CD1c-positive myeloid dendritic cell (primary cell): ENCODE data around the gene KRTAP3-3.
A peak's percentile ranks its signal among the peaks of the same experiment; 100 is the strongest.

Experiments used
- DNase-seq: peaks from one replicate; pipeline ENCODE4 v3.0.0-alpha.2; 2016; ENCODE audit errors: extremely low spot score

Gene KRTAP3-3

DNA sequence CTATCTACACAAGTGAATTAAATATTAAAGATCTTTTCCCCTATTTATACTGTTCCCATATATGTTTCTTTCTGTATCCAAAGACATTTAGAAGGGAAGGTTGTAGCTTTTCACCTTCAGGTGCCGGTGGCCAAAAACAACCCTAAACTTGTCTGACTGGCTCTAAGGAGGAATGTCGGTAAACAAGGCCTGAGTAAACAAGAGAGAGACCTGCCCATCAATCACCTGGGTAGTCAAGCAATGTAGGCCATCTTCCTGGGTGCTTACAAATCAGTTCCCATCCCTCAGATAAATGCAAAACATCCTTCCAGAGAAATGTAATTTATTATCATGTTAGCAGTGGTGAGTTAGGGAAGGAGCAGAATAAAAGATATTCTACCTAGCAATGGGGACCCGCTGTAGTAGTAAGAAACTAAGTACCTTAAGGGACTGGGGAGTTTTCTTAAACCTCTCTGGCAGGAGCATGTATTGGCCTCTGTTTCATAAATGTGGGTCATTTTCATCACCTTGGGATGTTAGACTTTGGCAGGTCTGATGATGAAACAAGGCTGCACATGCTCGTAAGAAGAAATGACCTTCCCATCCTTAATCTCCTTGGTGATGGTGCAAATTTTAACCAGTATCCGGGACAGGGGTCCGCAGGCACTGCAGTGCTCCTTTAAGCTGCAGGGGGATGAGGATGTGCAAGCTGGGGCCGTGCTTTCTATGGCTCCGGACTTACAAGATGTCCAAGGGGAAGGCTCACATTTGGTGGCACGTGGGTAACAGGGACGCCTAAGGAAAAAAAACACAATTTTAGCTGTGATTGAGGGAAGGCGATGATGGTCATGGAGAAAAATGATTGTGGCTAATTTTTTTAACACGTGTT lies 35.6 kb downstream of the KRTAP3-3 start:
- no peak for DNase-seq

DNA sequence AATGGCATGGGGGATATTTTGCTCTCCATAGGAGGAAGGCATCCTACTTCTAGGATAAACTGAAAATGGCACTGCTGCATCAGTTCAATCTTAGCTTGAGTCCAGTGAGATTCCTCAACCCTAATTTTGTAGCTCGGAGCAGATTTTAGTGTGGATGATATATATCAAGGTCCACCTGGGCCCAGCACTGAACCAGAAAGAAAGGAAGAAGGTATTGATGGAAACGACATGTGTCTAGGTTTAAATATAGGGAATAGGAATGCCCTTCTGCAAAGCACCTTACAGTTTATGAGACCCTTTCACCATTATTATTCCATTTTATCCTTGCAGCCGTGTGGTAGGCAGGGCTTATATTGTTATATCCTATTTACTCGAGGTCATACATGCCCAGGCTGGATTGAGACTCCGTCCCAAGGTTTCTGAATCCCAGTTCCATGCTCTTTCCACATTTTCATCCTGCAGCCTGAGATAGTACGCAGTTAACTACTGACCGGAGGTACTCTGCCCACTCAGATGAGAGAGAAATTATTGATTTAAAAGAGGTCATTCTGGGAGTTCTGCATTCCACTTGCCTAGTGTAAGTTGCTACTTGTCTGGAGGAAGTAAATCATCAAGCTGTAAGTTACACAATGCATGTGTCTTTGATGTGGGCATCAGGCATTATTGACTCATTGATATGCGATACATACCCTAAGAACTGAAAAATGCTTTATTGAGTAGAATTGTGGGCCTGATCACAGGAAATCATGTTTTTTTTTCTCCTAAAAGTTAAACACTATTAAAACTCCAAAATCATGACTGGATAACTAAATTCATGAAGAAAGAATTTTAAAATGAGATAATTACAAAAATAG lies 37.3 kb downstream of the KRTAP3-3 start:
- peak; percentile 37 for DNase-seq

DNA sequence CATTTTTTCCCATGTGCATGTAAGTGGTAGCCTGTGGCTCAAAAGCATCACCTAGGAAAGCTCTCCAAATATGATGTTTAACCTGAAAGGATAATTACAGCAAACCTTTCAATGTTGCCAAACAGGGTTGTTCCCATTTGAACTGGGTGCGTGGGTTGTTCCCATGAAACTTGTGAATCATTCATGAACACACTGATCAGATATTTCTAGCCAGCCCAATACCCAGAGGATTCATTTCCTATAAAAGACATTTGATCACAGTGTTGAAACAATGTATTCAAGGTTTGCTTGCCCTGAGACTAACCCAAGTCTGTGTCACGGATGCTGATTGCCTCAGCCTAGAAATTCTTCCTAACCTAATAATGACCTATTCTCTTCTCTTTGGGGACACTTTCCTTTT lies 40.1 kb downstream of the KRTAP3-3 start:
- DNase-seq: peak; percentile 81

DNA sequence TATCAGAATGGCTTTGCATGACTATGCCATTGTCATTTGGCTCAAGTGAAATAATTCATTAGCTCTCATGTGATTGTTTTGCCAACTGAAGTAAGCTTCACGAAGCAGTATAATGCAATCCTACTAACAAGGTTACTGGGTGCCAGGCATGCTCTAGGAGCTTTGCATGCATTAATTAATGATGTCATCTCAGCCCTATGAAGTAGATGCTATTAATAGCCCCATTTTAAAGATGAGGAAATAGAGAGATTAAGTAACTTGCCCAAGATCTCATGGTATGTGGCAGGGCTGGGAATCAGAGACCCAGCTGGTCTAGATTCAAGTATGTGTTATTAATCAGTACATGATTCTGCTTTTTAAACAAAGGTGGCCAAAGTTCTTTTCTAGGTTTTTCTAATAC lies 41.3 kb downstream of the KRTAP3-3 start:
- DNase-seq: peak; percentile 72

DNA sequence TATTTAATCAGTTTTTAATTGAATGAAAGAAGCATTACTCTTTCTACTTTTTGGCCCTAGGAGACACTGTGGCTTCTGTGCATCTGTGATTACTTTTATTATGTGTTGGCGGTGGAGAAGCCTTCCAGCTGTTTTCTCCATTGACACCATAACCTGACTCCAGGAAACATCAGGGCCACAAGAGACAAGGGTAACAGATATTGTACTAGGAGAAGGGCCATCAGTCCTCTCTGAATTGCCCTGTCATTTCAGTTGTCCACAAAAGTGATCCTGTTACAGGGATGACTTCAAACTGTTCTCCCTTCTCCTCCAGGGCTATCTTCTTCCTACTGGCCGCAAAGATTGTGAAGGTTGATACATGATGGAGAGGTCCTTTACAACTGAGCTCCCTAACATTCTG lies 41.8 kb downstream of the KRTAP3-3 start:
- DNase-seq: no peak

DNA sequence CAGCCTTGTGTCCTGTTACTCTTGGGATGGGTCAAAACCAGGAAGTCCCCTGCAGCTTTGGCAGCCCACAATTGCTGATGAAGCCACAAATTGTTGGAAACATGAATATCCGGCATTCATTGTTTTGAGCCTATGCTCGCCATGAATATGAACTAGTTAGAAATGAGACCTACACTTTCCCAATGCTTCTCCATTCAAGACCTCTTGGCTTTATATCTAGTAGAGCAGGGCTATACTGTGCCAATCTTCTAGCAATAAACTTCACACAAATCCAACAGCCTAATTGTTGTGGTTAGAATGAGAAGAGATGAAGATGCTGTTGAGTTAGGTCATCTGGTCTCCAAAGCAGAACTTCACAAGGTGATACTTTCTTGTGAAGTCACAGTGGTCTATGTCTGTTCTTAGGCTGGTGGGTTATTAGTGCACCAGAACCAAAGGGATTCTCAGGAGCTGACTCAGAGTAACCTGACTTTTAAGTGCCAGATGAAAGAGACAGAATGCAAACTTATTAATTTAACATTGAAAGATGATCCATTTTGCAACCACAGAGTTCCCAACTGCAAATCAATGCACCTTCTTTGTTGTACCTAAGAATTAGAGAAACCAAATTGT lies 42.8 kb downstream of the KRTAP3-3 start:
- DNase-seq: no peak

DNA sequence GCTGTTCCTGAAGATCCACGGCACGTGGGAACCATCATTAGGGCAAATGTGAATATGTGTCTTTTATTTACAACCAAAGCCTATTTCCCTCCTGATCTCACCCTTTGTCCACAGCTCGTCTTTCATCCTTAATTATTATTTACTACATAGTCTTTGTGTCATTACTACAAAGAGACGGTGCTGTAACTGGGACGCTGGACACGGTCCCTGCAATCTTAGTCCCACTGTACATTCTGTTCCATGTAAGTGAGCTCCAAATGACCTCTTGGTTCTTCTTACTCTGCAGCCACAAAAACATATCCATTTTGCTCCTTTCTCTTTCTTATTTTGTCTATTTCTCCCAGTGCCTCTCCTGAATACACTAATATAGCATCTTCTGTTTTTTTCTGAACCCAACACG lies 43.8 kb downstream of the KRTAP3-3 start:
- no peak for DNase-seq

DNA sequence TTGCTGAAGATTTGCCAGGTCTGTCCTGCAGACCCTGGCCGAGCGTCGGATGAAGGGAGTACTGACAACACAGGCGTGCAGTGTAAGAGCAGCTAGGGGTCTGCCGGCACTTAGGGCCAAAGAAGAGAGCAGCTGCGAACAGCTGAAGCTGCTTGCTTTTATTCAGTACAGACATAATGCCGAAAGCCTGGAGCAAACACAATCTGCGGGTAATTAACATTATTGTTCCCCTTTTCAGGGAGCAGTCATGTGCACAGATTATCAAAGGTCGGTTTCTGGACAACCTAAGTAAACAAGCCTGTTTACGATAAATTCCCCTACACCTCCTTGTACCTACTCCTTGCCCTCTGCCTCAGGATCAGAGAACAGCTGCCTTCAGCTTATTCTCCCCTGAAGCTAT lies 44.5 kb downstream of the KRTAP3-3 start:
- no peak for DNase-seq

DNA sequence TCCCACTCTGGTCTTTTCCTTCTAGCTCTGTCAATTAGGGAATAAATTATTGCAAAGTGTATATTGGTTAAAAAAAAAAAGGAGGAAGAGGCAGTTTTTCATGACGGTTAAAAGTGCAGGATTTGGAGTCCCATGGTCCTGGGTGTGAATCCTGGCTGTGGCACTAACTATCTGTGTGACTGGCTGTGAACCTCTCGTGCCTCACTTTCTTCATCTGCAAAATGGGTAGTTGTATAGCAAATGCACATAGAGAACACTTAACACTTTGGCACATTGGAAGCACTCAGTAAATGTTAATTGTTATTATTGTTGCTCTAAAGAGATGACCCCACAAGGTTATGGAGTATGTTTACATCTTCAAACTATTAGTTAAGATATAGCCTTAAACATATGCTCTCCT lies 46.0 kb downstream of the KRTAP3-3 start:
- no peak for DNase-seq

DNA sequence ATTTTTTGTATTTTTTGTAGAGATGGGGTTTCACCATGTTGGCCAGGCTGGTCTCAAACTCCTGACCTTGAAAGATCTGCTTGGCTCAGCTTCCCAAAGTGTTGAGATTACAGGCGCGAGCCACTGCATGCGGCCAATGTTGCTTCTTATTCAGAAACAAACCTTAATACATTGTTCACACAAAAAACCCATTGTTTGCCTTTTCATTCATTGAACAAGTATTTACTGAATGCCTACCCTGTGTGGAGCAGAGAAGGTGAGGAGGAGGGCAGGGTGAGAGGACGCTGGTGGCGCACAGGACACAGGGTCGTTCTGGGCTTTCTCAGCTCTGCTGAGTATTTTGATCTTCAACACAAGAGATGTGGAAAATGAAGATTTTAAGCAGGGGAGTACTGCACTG lies 48.5 kb downstream of the KRTAP3-3 start:
- no peak for DNase-seq

DNA sequence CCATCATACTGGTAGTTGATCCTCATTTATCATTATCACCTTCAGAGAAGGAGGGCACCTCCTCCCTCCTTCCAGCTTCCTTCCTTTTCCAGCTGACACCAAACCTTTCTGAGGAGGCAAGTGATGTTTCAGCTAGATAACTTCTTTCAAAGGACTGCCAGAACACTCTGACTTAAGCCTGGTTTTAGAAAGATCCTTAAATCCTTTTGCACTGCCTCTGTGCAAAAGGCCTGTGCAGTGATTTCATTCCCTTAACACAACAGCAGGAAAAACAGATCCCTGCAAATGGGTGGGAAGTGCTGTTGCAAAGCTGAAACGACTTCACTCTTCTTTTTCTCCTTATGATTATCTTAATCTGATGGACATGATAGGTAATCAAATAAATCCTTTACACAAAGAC lies 49.4 kb downstream of the KRTAP3-3 start:
- no peak for DNase-seq
